Spleen (tissue), 13 donors: Measurements from ENCODE around the gene CALHM2. TPM values are rescaled to one million over a fixed set of nuclear protein-coding genes. Genes with fewer than 3 reads are reported as not detected.

Experiments
- DNase-seq: peaks from one replicate; pipeline ENCODE4 v3.0.0-alpha.2; 2020
- H3K27ac ChIP-seq, 8 donors: fragments of 200-600 bp; sonication (generic) in 7 of 8; 1 replicate in 4 of 8; 2 replicates in 4 of 8; pipeline versions ENCODE4 v1.5.0 to v1.8.0; 2016 to 2021; ENCODE audit warnings: inconsistent platforms in 4 of 8, mild to moderate bottlenecking in 4 of 8, moderate library complexity in 1 of 8
- H3K27me3 ChIP-seq, 7 donors: fragments of 200-600 bp; sonication (generic) in 6 of 7; replicated peaks in 1 of 7; 1 replicate in 4 of 7; 2 replicates in 3 of 7; pipeline versions ENCODE4 v1.5.0 to v1.8.0; 2016 to 2021; ENCODE audit warnings: inconsistent platforms in 3 of 7, mild to moderate bottlenecking in 1 of 7
- H3K36me3 ChIP-seq, 6 donors: fragments of 200-600 bp; sonication (generic) in 5 of 6; 1 replicate in 4 of 6; 2 replicates in 2 of 6; pipeline versions ENCODE4 v1.5.0 to v1.8.0; 2016 to 2021; ENCODE audit warnings: inconsistent platforms in 2 of 6
- H3K4me1 ChIP-seq, 6 donors: fragments of 200-600 bp; sonication (generic) in 5 of 6; 1 replicate in 3 of 6; 2 replicates in 3 of 6; pipeline versions ENCODE4 v1.5.0 to v1.8.0; 2016 to 2021; ENCODE audit warnings: inconsistent platforms in 3 of 6
- H3K4me3 ChIP-seq, 8 donors: fragments of 200-600 bp; sonication (generic) in 7 of 8; 1 replicate in 4 of 8; 2 replicates in 4 of 8; pipeline versions ENCODE4 v1.5.0 to v1.8.0; 2016 to 2021; ENCODE audit warnings: inconsistent platforms in 4 of 8, mild to moderate bottlenecking in 4 of 8, moderate library complexity in 2 of 8
- H3K9me3 ChIP-seq, 8 donors: fragments of 200-600 bp; sonication (generic) in 7 of 8; 1 replicate in 4 of 8; 2 replicates in 4 of 8; pipeline versions ENCODE4 v1.5.0 to v1.8.0; 2016 to 2021; ENCODE audit warnings: inconsistent platforms in 4 of 8
- CTCF ChIP-seq, 11 experiments: fragments of 200-600 bp in 7 of 11; fragments of 450-650 bp in 4 of 11; sonication (generic) in 4 of 11; IDR thresholded peaks in 8 of 11; conservative IDR thresholded peaks in 3 of 11; 1 replicate in 7 of 11; 2 replicates in 4 of 11; pipeline versions ENCODE4 v1.4.0 to v1.8.0; 2016 to 2021; ENCODE audit warnings: antibody characterized with exemption in 11 of 11, inconsistent platforms in 4 of 11, mild to moderate bottlenecking in 1 of 11
- POLR2A ChIP-seq, 3 donors: fragments of 450-650 bp; IDR thresholded peaks; one replicate each; pipeline ENCODE4 v1.5.1; 2017; ENCODE audit warnings: antibody characterized with exemption in 3 of 3, mild to moderate bottlenecking in 1 of 3
- POLR2AphosphoS5 ChIP-seq, 3 donors: sonication (generic); formaldehyde crosslinking; IDR thresholded peaks; one replicate each; pipeline ENCODE4 v1.5.1; 2017; ENCODE audit warnings: antibody characterized with exemption in 3 of 3
- WGBS, 5 donors: extraction: QIAGEN DNeasy Blood & Tissue Kit in 3 of 5; methylation state at CpG; one replicate each; pipeline versions ENCODE4 v1.1.5 to v1.1.7; 2013 to 2018; 5-methylcytosine and 5-hydroxymethylcytosine counted together
- intact Hi-C: fragments of 100-400 bp; cut with DNase I; formaldehyde crosslinking; loops from one replicate; pipeline ENCODE4 v1.15.0; 2023; ENCODE audit warnings: low total_unique reads
- long read RNA-seq, 2 donors: transcript quantifications; one replicate each; lab custom pipeline, GENCODE V29; 2026
- polyA plus RNA-seq, 3 donors: library from polyadenylated mRNA; stranded (reverse); fragments of 200-250 nt; gene quantifications; one replicate each; pipeline ENCODE4 v1.2.1, GENCODE V29; 2013
- total RNA-seq, 7 donors: library from RNA; depleted of rRNA in 3 of 7; stranded (reverse); fragments of >200 nt in 3 of 7; fragmentation: NEBNext Ultra II Directional in 4 of 7; extraction: Animal tissue kit (Norgen Biotek cat#: 25700) in 4 of 7; gene quantifications; one replicate each; pipeline versions ENCODE4 v1.1.0 to v1.2.1, GENCODE V29; 2016 to 2021
- donor health status: healthy with polysubstance abuse.
- donor health status: DM: no; HTN: no; CAD: no; lungs with moderate emphysema.
- donor health status: DM: no; HTN: no; CAD: no.
- donor health status: Bipolar disorder and iron deficiency.
- donor health status: healthy.
- donor health status: DM: no; HTN: no; CAD: no.
- donor health status: DM: yes; HTN: yes; CAD: no.

CALHM2 gene
- total RNA-seq (10 to 100 TPM; 36.8 to 91.6 (median 68.6) TPM), polyA plus RNA-seq (10 to 100 TPM; 12.6 to 40.4 (median 23.3) TPM)
- long read RNA-seq, donor 1, partial matches to known transcripts = 7 of 13 reads
- long read RNA-seq, donor 1, other reads (novel, unspliced or antisense) = 0 of 13 reads
- long read RNA-seq, donor 2, partial matches to known transcripts = 5 of 9 reads
- long read RNA-seq, donor 2, other reads (novel, unspliced or antisense) = 0 of 9 reads

DNA sequence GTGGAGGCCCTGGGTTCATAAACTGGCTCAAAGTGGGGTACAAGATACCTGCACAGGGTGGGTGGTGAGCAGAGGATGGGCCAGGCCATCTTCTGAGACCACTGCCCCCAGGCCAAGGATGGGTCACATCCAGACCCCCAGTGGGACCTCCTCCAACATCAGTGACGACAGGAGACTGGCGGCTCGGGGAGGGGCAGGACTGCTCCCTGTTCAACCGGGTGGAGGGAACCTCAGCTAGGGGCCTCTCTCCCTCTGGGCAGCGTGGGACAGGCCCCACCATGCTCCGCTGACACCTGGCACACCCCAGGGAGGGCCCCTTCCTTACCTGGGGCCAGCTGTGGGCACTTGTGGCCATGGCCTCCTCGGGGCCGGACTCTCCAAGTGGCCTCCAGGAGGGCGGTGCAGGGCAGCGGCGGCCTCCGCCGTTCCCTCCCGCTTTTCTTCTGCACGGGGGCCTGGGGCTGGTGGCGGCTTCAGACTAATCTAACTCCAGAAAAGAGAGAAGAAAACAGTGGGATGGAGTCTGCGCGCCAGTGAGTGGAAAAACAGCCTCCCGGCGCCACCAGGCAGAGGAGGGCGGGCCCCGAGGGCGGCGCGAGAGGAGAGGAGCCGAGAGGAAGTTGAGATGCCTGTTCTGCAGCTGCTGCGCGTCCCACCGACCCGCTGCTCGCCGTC, at the start of gene CALHM2:
CALHM2 (minus strand) TSS at position 540 of the 675 bp plus-strand sequence. CDS start 2,429 bp downstream, outside the sequence.
- TF ChIP-seq POLR2AphosphoS5 (IDR thresholded peaks at IDR 0.05) (peak; percentile 64 to 84 (median 80)), CTCF (IDR thresholded peaks at IDR 0.05 in 8 of 11, conservative IDR thresholded peaks at IDR 0.05 in 3 of 11) (no peak), POLR2A (IDR thresholded peaks at IDR 0.05) (no peak)
- peak; percentile 92 for DNase-seq
- peaks cover 38 to 75% (median 62%) of the 10 kb centered on the region in 6 donors for H3K4me1 ChIP-seq

DNA sequence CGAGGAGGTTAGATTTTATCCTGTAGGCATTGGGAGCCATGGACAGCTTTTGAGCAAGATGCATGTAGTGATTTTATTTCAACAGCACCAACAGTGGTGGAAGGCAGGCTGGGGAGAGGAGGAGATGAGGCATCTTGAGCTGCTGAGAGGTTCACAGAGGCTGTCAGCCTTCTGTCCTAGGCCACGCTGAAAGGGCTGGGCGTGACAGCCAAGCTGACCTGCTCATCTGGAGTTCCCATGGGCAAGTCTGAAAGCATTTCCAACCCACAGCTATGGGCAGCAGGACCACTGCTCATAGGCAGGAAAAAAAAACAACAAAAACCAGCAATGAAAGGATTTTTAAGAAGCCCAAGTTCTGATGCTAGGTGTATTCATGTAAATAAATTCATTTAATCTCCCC, 49.0 kb upstream of the CALHM2 start:
- WGBS, 5 donors = 84 to 97% (median 96%) methylated on average over 3 of the region's 3 CpGs
- no peak for TF ChIP-seq POLR2AphosphoS5 (IDR thresholded peaks at IDR 0.05)
- no peak for TF ChIP-seq CTCF (IDR thresholded peaks at IDR 0.05 in 8 of 11, conservative IDR thresholded peaks at IDR 0.05 in 3 of 11)
- no peak for TF ChIP-seq POLR2A (IDR thresholded peaks at IDR 0.05)
- intact Hi-C loops = no loop called here
- no peaks in the 10 kb centered on the region for H3K36me3 ChIP-seq
- peak; percentile 23 for DNase-seq
- peaks cover 0 to 17% (median 8%) of the 10 kb centered on the region in 6 donors for H3K4me1 ChIP-seq
- H3K27ac ChIP-seq = no peak overlapping the region
- no peak overlapping the region for H3K4me3 ChIP-seq
- peaks cover 0 to 35% (median 0%) of the 10 kb centered on the region in 7 donors for H3K27me3 ChIP-seq
- no peaks in the 10 kb centered on the region for H3K9me3 ChIP-seq

More for the DNA sequence above, at the start of gene CALHM2:
- WGBS, 5 donors = 0 to 3% (median 1%) methylated on average over 25 to 32 of the region's 32 CpGs
- peaks cover 0 to 7% (median 0%) of the 10 kb centered on the region in 7 donors for H3K27me3 ChIP-seq
- no peaks in the 10 kb centered on the region for H3K9me3 ChIP-seq
- peak within 1 kb of the TSS; percentile 83 to 92 (median 90) for H3K27ac ChIP-seq
- H3K36me3 ChIP-seq = peaks cover 0 to 37% (median 21%) of the 10 kb centered on the region in 6 donors
- intact Hi-C loops = loop anchor here (5.0 kb wide), 1 partner anchor 35 kb away; no protein-coding TSS in a partner anchor
- H3K4me3 ChIP-seq = peak within 1 kb of the TSS; percentile 66 to 89 (median 82)

GRCh38 chr10:103500481-103500880, 48.3 kb upstream of the CALHM2 start:
- no peak overlapping the region for H3K27ac ChIP-seq
- H3K27me3 ChIP-seq = peaks cover 0 to 36% (median 2%) of the 10 kb centered on the region in 7 donors
- no peak overlapping the region for H3K4me3 ChIP-seq
- DNase-seq = peak; percentile 18
- H3K9me3 ChIP-seq = no peaks in the 10 kb centered on the region
- 42 to 60% (median 48%) methylated on average over 6 of the region's 6 CpGs for WGBS, 5 donors
- peaks cover 0 to 17% (median 8%) of the 10 kb centered on the region in 6 donors for H3K4me1 ChIP-seq
- TF ChIP-seq CTCF (IDR thresholded peaks at IDR 0.05 in 8 of 11, conservative IDR thresholded peaks at IDR 0.05 in 3 of 11) (no peak), POLR2AphosphoS5 (IDR thresholded peaks at IDR 0.05) (no peak), POLR2A (IDR thresholded peaks at IDR 0.05) (no peak)
- intact Hi-C loops = no loop called here
- H3K36me3 ChIP-seq = no peaks in the 10 kb centered on the region

- Histone ChIP-seq H3K27me3 (peaks cover 0 to 42% (median 8%) of the 10 kb centered on the region in 7 donors), H3K27ac (no peak overlapping the region), H3K4me3 (no peak overlapping the region), H3K36me3 (no peaks in the 10 kb centered on the region), H3K9me3 (no peaks in the 10 kb centered on the region), H3K4me1 (peaks cover 0 to 14% (median 8%) of the 10 kb centered on the region in 6 donors)
- TF ChIP-seq POLR2A (IDR thresholded peaks at IDR 0.05) (no peak), POLR2AphosphoS5 (IDR thresholded peaks at IDR 0.05) (no peak), CTCF (IDR thresholded peaks at IDR 0.05 in 8 of 11, conservative IDR thresholded peaks at IDR 0.05 in 3 of 11) (no peak)
- peak; percentile 23 for DNase-seq
- 81 to 87% (median 85%) methylated on average over 7 of the region's 7 CpGs for whole genome bisulfite sequencing, 5 donors
- intact Hi-C loops = no loop called here
Measured at GRCh38 chr10:103499881-103500280, 47.7 kb upstream of the CALHM2 start.
